Measurements from ENCODE around the gene BGLAP. TPM values are rescaled to one million over a fixed set of nuclear protein-coding genes. Genes with fewer than 3 reads are reported as not detected.

The BGLAP gene
- total RNA-seq, 2 donors from 2014 or later, result 1.1 to 1.2 TPM

- DNase-seq (no peak), ATAC-seq (no peak)
- intact Hi-C loops (cut with DNase I, micrococcal nuclease), result no loop called here
Measured at GRCh38 chr1:156221986-156222692, 19.8 kb upstream of the BGLAP start.

GRCh38 chr1:156225677-156226014 is 16.3 kb upstream of the BGLAP start:
- no peak for ATAC-seq
- intact Hi-C loops (cut with DNase I, micrococcal nuclease), result loop anchor here (2.0 to 5.0 kb wide), 3 partner anchors 78 to 137 kb away; no protein-coding TSS in a partner anchor
- DNase-seq, result no peak

GRCh38 chr1:156226116-156226538 is 15.9 kb upstream of the BGLAP start:
- DNase-seq (no peak), ATAC-seq (no peak)
- intact Hi-C loops (cut with DNase I, micrococcal nuclease), result loop anchor here (5.0 kb wide), 2 partner anchors 79 to 134 kb away; no protein-coding TSS in a partner anchor

- no peak for ATAC-seq
- no peak for DNase-seq
- intact Hi-C loops (cut with DNase I, micrococcal nuclease), result loop anchor here (5.0 kb wide), 2 partner anchors 79 to 134 kb away; no protein-coding TSS in a partner anchor
Measured at GRCh38 chr1:156226782-156227181, 15.2 kb upstream of the BGLAP start.

- no peak for ATAC-seq
- intact Hi-C loops (cut with DNase I, micrococcal nuclease), result loop anchor here (5.0 kb wide), 2 partner anchors 81 to 136 kb away; no protein-coding TSS in a partner anchor
- DNase-seq, result no peak
Measured at GRCh38 chr1:156228501-156228900, 13.5 kb upstream of the BGLAP start.

- DNase-seq (no peak), ATAC-seq (no peak)
- intact Hi-C loops (cut with DNase I, micrococcal nuclease), result loop anchor here (5.0 kb wide), 2 partner anchors 83 to 138 kb away; no protein-coding TSS in a partner anchor
Measured at GRCh38 chr1:156229809-156230472, 12.0 kb upstream of the BGLAP start.

GRCh38 chr1:156230473-156230837 is 11.5 kb upstream of the BGLAP start:
- ATAC-seq, result no peak
- DNase-seq, result no peak
- intact Hi-C loops (cut with DNase I, micrococcal nuclease), result no loop called here

- intact Hi-C loops (cut with DNase I, micrococcal nuclease), result no loop called here
- DNase-seq, result no peak
- no peak for ATAC-seq
Measured at GRCh38 chr1:156232201-156232894, 9.6 kb upstream of the BGLAP start.

- DNase-seq (no peak), ATAC-seq (peak; percentile 5)
Measured at GRCh38 chr1:156233426-156234127, 8.4 kb upstream of the BGLAP start.

GRCh38 chr1:156236164-156236563 is 5.8 kb upstream of the BGLAP start:
- ATAC-seq, result no peak
- no peak for DNase-seq
- intact Hi-C loops (cut with DNase I, micrococcal nuclease), result no loop called here

More at GRCh38 chr1:156233426-156234127, 8.4 kb upstream of the BGLAP start:
- intact Hi-C loops (cut with DNase I, micrococcal nuclease), result no loop called here

- intact Hi-C loops (cut with DNase I, micrococcal nuclease), result no loop called here
- no peak for ATAC-seq
Measured at GRCh38 chr1:156238248-156238647, 3.7 kb upstream of the BGLAP start.

GRCh38 chr1:156241311-156241811 is 623 bp upstream of the BGLAP start:
- DNase-seq, result no peak
- no peak for ATAC-seq
- intact Hi-C loops (cut with DNase I, micrococcal nuclease), result no loop called here

More at GRCh38 chr1:156238248-156238647, 3.7 kb upstream of the BGLAP start:
- no peak for DNase-seq

- DNase-seq (no peak), ATAC-seq (no peak)
- intact Hi-C loops (cut with DNase I, micrococcal nuclease), result no loop called here
Measured at GRCh38 chr1:156242738-156243137, 754 bp downstream of the BGLAP start.

- ATAC-seq (no peak), DNase-seq (no peak)
- intact Hi-C loops (cut with DNase I, micrococcal nuclease), result no loop called here
Measured at GRCh38 chr1:156244126-156244525, 2.1 kb downstream of the BGLAP start.

- DNase-seq (no peak), ATAC-seq (no peak)
- intact Hi-C loops (cut with DNase I, micrococcal nuclease), result no loop called here
Measured at GRCh38 chr1:156244712-156245111, 2.7 kb downstream of the BGLAP start.

GRCh38 chr1:156245451-156246232 is 3.7 kb downstream of the BGLAP start:
- peak in 1 of 2 donors; percentile 53 for DNase-seq
- intact Hi-C loops (cut with DNase I, micrococcal nuclease), result no loop called here
- peak; percentile 50 for ATAC-seq

- ATAC-seq, result no peak
- no peak for DNase-seq
- intact Hi-C loops (cut with DNase I, micrococcal nuclease), result no loop called here
Measured at GRCh38 chr1:156246241-156246780, 4.3 kb downstream of the BGLAP start.
